ENCODE results near the gene PSMD3. TPM values are rescaled to one million over a fixed set of nuclear protein-coding genes. Genes with fewer than 3 reads are reported as not detected.

Gene PSMD3
- polyA plus RNA-seq, 2 of the 4 experiments (the other 2 are of a cell fraction) = 87.7 to 193 TPM

GRCh38 chr17:39975801-39976200, 4.8 kb upstream of the PSMD3 start:
- ChIA-PET CTCF (interaction anchor here (0.6 to 19.9 kb wide), 10 partner anchors 14 to 1703 kb away, joined by 3 to 405 read pairs (median 3); partner anchors contain the start of gene GSDMA), POLR2A (interaction anchor here (0.5 kb wide), 1 partner anchor 8 kb away, joined by 3 read pairs; no protein-coding TSS in a partner anchor)
- no peak overlapping the region for H3K4me3 ChIP-seq
- no peaks in the 10 kb centered on the region for H3K9me3 ChIP-seq
- no peak for FAIRE-seq
- WGBS (ENCODE audit: missing lambda C conversion rate) = 48% methylated on average over 4 of the region's 4 CpGs
- no peak for ATAC-seq
- no peak for DNase-seq (ENCODE audit: low read depth in 1 of 2, low spot score in 1 of 2)
- no peak overlapping the region for H3K27ac ChIP-seq
- no peak for TF ChIP-seq CBX2 (IDR thresholded peaks at IDR 0.05; ENCODE audit: borderline replicate concordance, low read depth)
- no peak for TF ChIP-seq RAD21 (conservative IDR thresholded peaks at IDR 0.05 in 1 of 2, IDR thresholded peaks at IDR 0.05 in 1 of 2)
- TF ChIP-seq HOXB5 (CRISPR knock-in tag; IDR thresholded peaks at IDR 0.05) = no peak
- no peak for TF ChIP-seq ELK1 (IDR thresholded peaks at IDR 0.05; ENCODE audit: low read depth, low read length)
- TF ChIP-seq TP53 (CRISPR knock-in tag; IDR thresholded peaks at IDR 0.05) = no peak
- TF ChIP-seq NR3C1 (IDR thresholded peaks at IDR 0.05) = no peak
- TF ChIP-seq CTCF (IDR thresholded peaks at IDR 0.05) = no peak
- TF ChIP-seq CBX8 (IDR thresholded peaks at IDR 0.05) = no peak
- no peak for TF ChIP-seq ZFP36 (IDR thresholded peaks at IDR 0.05; ENCODE audit: borderline replicate concordance, partially characterized antibody)
- TF ChIP-seq MYC (IDR thresholded peaks at IDR 0.05; ENCODE audit: borderline replicate concordance, low read length) = no peak
- TF ChIP-seq JUNB (IDR thresholded peaks at IDR 0.05) = no peak
- no peak for TF ChIP-seq RNF2 (IDR thresholded peaks at IDR 0.05; ENCODE audit: borderline replicate concordance, low read depth)
- TF ChIP-seq ZSCAN20 (CRISPR knock-in tag; IDR thresholded peaks at IDR 0.05) = no peak
- no peak for TF ChIP-seq RARB (CRISPR knock-in tag; IDR thresholded peaks at IDR 0.05)
- no peak for TF ChIP-seq ESRRA (IDR thresholded peaks at IDR 0.05; ENCODE audit: borderline replicate concordance, low read length)
- no peak for TF ChIP-seq KDM5A (IDR thresholded peaks at IDR 0.05)
- TF ChIP-seq EP300 (IDR thresholded peaks at IDR 0.05) = no peak
- no peak for TF ChIP-seq POLR2AphosphoS2 (conservative IDR thresholded peaks at IDR 0.05; ENCODE audit: low read length)
- no peak for TF ChIP-seq GATA3 (IDR thresholded peaks at IDR 0.05; ENCODE audit: borderline replicate concordance)
- peaks cover 8% of the 10 kb centered on the region; the same call in 2 of the 3 replicates for H3K4me1 ChIP-seq
- H3K4me2 ChIP-seq = no peak overlapping the region

- H3K4me2 ChIP-seq = peak overlapping the region; percentile 86; the same call in 2 of the 3 replicates
- ChIA-PET POLR2A (interaction anchor here (0.6 to 2.0 kb wide), 4 partner anchors 39 to 850 kb away, joined by 3 to 12 read pairs (median 5); partner anchors contain the start of gene MED24), CTCF (interaction anchor here (0.7 to 19.9 kb wide), 24 partner anchors 8 to 772 kb away, joined by 3 to 405 read pairs (median 8); partner anchors contain the start of genes CSF3 and GSDMA)
These were observed 1.5 kb upstream of the PSMD3 start for GRCh38 chr17:39979016-39979670.

More at GRCh38 chr17:39979016-39979670, 1.5 kb upstream of the PSMD3 start:
- H3K4me1 ChIP-seq = peaks cover 20% of the 10 kb centered on the region
- peak in 1 of 2 experiments; percentile 23 for DNase-seq (ENCODE audit: low read depth in 1 of 2, low spot score in 1 of 2)
- whole genome bisulfite sequencing (ENCODE audit: missing lambda C conversion rate) = 75% methylated on average over 5 of the region's 5 CpGs
- H3K27ac ChIP-seq = no peak overlapping the region
- H3K9me3 ChIP-seq = no peaks in the 10 kb centered on the region
- H3K4me3 ChIP-seq = no peak overlapping the region
- no peak for FAIRE-seq
- TF ChIP-seq MAFK (IDR thresholded peaks at IDR 0.05; ENCODE audit: partially characterized antibody) (peak; percentile 93), REST (IDR thresholded peaks at IDR 0.05) (no peak)
- no peak for ATAC-seq
